H1 (cell line): ENCODE data around the gene PAOX. TPM values are rescaled to one million over a fixed set of nuclear protein-coding genes. Genes with fewer than 3 reads are reported as not detected.

Experiments used
- CTCF ChIA-PET: fragments of 300-600 bp; sonication (Branson Sonifier 250); formaldehyde crosslinking; loops from one replicate; lab custom pipeline; 2021; ENCODE audit not compliant: partially characterized antibody; lab: Charles Lee
- POLR2A ChIA-PET: fragments of 300-600 bp; sonication (Branson Sonifier 250); formaldehyde crosslinking; loops from one replicate; lab custom pipeline; 2021; ENCODE audit warnings: inconsistent platforms; ENCODE audit not compliant: partially characterized antibody; lab: Charles Lee
- DNase-seq, 2 experiments: peaks; one replicate each; pipeline versions ENCODE4 v3.0.0 to v3.0.0-alpha.2; 2010 to 2022; ENCODE audit warnings: low spot score in 2 of 2, low read depth in 1 of 2, mixed read lengths in 1 of 2
- FAIRE-seq: peaks from 2 replicates; lab custom pipeline; 2011; peaks lifted over from hg19 to GRCh38; lab: Jason Lieb, UNC
- H2AFZ ChIP-seq: 2 replicates; pipeline ENCODE4 v1.8.1; 2012; ENCODE audit warnings: low read length, inconsistent platforms
- H2AK5ac ChIP-seq: 2 replicates; pipeline ENCODE4 v1.6.1; 2013; ENCODE audit warnings: low read depth, low read length
- H2BK120ac ChIP-seq: replicated peaks from 2 replicates; pipeline ENCODE3; 2013; ENCODE audit warnings: low read depth, low read length, inconsistent platforms
- H2BK12ac ChIP-seq: 2 replicates; pipeline ENCODE4 v1.6.1; 2013; ENCODE audit warnings: low read depth, low read length
- H2BK15ac ChIP-seq: 2 replicates; pipeline ENCODE4 v1.6.1; 2013; ENCODE audit warnings: low read length
- H2BK20ac ChIP-seq: 2 replicates; pipeline ENCODE4 v1.6.1; 2013; ENCODE audit warnings: low read length
- H2BK5ac ChIP-seq: 2 replicates; pipeline ENCODE4 v1.6.1; 2013; ENCODE audit warnings: low read depth, low read length
- H3K14ac ChIP-seq: 2 replicates; pipeline ENCODE4 v1.6.1; 2013; ENCODE audit warnings: inconsistent platforms; ENCODE audit not compliant: insufficient read length
- H3K18ac ChIP-seq: 2 replicates; pipeline ENCODE4 v1.6.1; 2013; ENCODE audit warnings: low read length; ENCODE audit errors: extremely low read depth
- H3K23ac ChIP-seq: 2 replicates; pipeline ENCODE4 v1.6.1; 2013; ENCODE audit warnings: inconsistent platforms; ENCODE audit not compliant: insufficient read length
- H3K23me2 ChIP-seq: 2 replicates; pipeline ENCODE4 v1.6.1; 2013; ENCODE audit warnings: low read depth, low read length
- H3K27ac ChIP-seq: 2 replicates; pipeline ENCODE4 v1.6.1; 2011; ENCODE audit warnings: low read depth, low read length, inconsistent platforms
- H3K27me3 ChIP-seq, 4 experiments: replicated peaks in 1 of 4; 1 replicate in 1 of 4; 2 replicates in 3 of 4; pipeline versions ENCODE4 v1.6.1 to v1.8.1; 2011 to 2013; ENCODE audit warnings: low read length in 3 of 4, mild to moderate bottlenecking in 3 of 4, inconsistent platforms in 2 of 4, mixed read lengths in 2 of 4, moderate library complexity in 1 of 4; ENCODE audit not compliant: control insufficient read depth in 3 of 4, insufficient read depth in 3 of 4; ENCODE audit errors: extremely low read depth in 1 of 4
- H3K36me3 ChIP-seq, 4 experiments: 2 replicates each; pipeline versions ENCODE4 v1.6.1 to v1.8.1; 2011 to 2013; ENCODE audit warnings: mild to moderate bottlenecking in 4 of 4, low read length in 3 of 4, moderate library complexity in 2 of 4, control low read depth in 1 of 4, inconsistent platforms in 1 of 4; ENCODE audit not compliant: insufficient read depth in 4 of 4, control insufficient read depth in 2 of 4
- H3K4ac ChIP-seq: replicated peaks from 2 replicates; pipeline ENCODE3; 2013; ENCODE audit warnings: low read length, low read depth, mixed read lengths, inconsistent platforms; ENCODE audit not compliant: insufficient read length
- H3K4me1 ChIP-seq, 4 experiments: replicated peaks in 1 of 4; 1 replicate in 1 of 4; 2 replicates in 3 of 4; pipeline versions ENCODE4 v1.6.1 to v1.8.1; 2011 to 2013; ENCODE audit warnings: low read length in 3 of 4, inconsistent platforms in 2 of 4, mixed read lengths in 1 of 4; ENCODE audit not compliant: insufficient read depth in 4 of 4, control insufficient read depth in 3 of 4
- H3K4me2 ChIP-seq, 2 experiments: 2 replicates each; pipeline versions ENCODE4 v1.6.1 to v1.8.1; 2011 to 2013; ENCODE audit warnings: low read depth in 2 of 2, low read length in 2 of 2, control low read depth in 1 of 2, inconsistent platforms in 1 of 2, mild to moderate bottlenecking in 1 of 2; ENCODE audit not compliant: insufficient read depth in 1 of 2
- H3K4me3 ChIP-seq, 4 experiments: fragments of 200-600, 300-600 bp in 1 of 4; sonication (generic), shearing (Covaris generic), sonication (Bioruptor Twin) in 1 of 4; 2 replicates each; pipeline versions ENCODE4 v1.5.1 to v1.8.1; 2011 to 2016; ENCODE audit warnings: low read length in 4 of 4, low read depth in 3 of 4, control low read depth in 2 of 4, inconsistent platforms in 2 of 4, mild to moderate bottlenecking in 2 of 4, mixed read lengths in 1 of 4, moderate library complexity in 1 of 4; ENCODE audit not compliant: insufficient read depth in 2 of 4; ENCODE audit errors: extremely low read depth in 1 of 4
- H3K56ac ChIP-seq: replicated peaks from 2 replicates; pipeline ENCODE3; 2013; ENCODE audit warnings: low read depth, mild to moderate bottlenecking, mixed read lengths, low read length, inconsistent platforms; ENCODE audit not compliant: insufficient read length
- H3K79me1 ChIP-seq: 2 replicates; pipeline ENCODE4 v1.6.1; 2013; ENCODE audit warnings: low read depth, low read length, control low read depth
- H3K79me2 ChIP-seq, 2 experiments: 2 replicates each; pipeline versions ENCODE4 v1.6.1 to v1.8.1; 2012 to 2013; ENCODE audit warnings: low read length in 2 of 2, mild to moderate bottlenecking in 2 of 2, inconsistent platforms in 1 of 2; ENCODE audit not compliant: insufficient read depth in 2 of 2, control insufficient read depth in 1 of 2
- H3K9ac ChIP-seq, 4 experiments: replicated peaks in 1 of 4; 1 replicate in 1 of 4; 2 replicates in 3 of 4; pipeline versions ENCODE4 v1.6.1 to v1.8.1; 2011 to 2013; ENCODE audit warnings: low read depth in 3 of 4, low read length in 3 of 4, control low read depth in 2 of 4, mild to moderate bottlenecking in 2 of 4, moderate library complexity in 2 of 4, inconsistent platforms in 1 of 4; ENCODE audit errors: extremely low read depth in 1 of 4
- H3K9me3 ChIP-seq, 2 experiments: 2 replicates each; pipeline versions ENCODE4 v1.6.1 to v1.8.1; 2012 to 2013; ENCODE audit warnings: mild to moderate bottlenecking in 2 of 2, moderate library complexity in 2 of 2, control low read depth in 1 of 2, inconsistent platforms in 1 of 2, low read depth in 1 of 2, low read length in 1 of 2, mixed read lengths in 1 of 2; ENCODE audit not compliant: insufficient read depth in 2 of 2
- H4K20me1 ChIP-seq, 2 experiments: replicated peaks in 1 of 2; 2 replicates each; pipeline versions ENCODE3 to v1.8.1; 2011 to 2013; ENCODE audit warnings: inconsistent platforms in 2 of 2, low read length in 2 of 2, mild to moderate bottlenecking in 1 of 2; ENCODE audit not compliant: insufficient read depth in 2 of 2, control insufficient read depth in 1 of 2
- H4K5ac ChIP-seq: 2 replicates; pipeline ENCODE4 v1.6.1; 2013; ENCODE audit warnings: low read length, low read depth, mixed read lengths, inconsistent platforms; ENCODE audit not compliant: insufficient read length
- H4K8ac ChIP-seq: 2 replicates; pipeline ENCODE4 v1.8.0; 2013; ENCODE audit warnings: mild to moderate bottlenecking, moderate library complexity, low read length, inconsistent platforms; ENCODE audit not compliant: insufficient read depth; ENCODE audit errors: extremely low read depth
- H4K91ac ChIP-seq: replicated peaks from 2 replicates; pipeline ENCODE3; 2013; ENCODE audit warnings: low read length, mixed read lengths, inconsistent platforms; ENCODE audit not compliant: insufficient read length
- ASH2L ChIP-seq: fragments of 200-600, 300-600 bp; sonication (generic); IDR thresholded peaks from one replicate; pipeline ENCODE4 v1.7.1; 2017; ENCODE audit warnings: low read length
- BCL11A ChIP-seq, 2 experiments: IDR thresholded peaks; one replicate each; pipeline ENCODE4 v1.6.1; 2011; ENCODE audit warnings: low read depth in 2 of 2, low read length in 2 of 2, mild to moderate bottlenecking in 2 of 2
- GABPA ChIP-seq: IDR thresholded peaks from 2 replicates; pipeline ENCODE4 v1.6.1; 2011; ENCODE audit warnings: mild to moderate bottlenecking, low read length, moderate library complexity, borderline replicate concordance; ENCODE audit not compliant: insufficient read depth
- JUND ChIP-seq: IDR thresholded peaks from 2 replicates; pipeline ENCODE4 v1.6.1; 2011; ENCODE audit warnings: mild to moderate bottlenecking, improper control_type of control experiment, low read length
- POU5F1 ChIP-seq: IDR thresholded peaks from 2 replicates; pipeline ENCODE4 v1.6.1; 2011; ENCODE audit warnings: low read depth, mild to moderate bottlenecking, low read length, moderate library complexity
- RBBP5 ChIP-seq: IDR thresholded peaks from 2 replicates; pipeline ENCODE4 v1.7.1; 2012; ENCODE audit warnings: low read depth, mild to moderate bottlenecking, inconsistent platforms, low read length, moderate library complexity, borderline replicate concordance
- SAP30 ChIP-seq: fragments of 300-600 bp; sonication (generic); IDR thresholded peaks from 2 replicates; pipeline ENCODE4 v1.7.1; 2012; ENCODE audit warnings: low read length, moderate library complexity, mild to moderate bottlenecking, inconsistent platforms; ENCODE audit not compliant: insufficient read depth, insufficient replicate concordance
- SUZ12 ChIP-seq: fragments of 200-600 bp; sonication (generic); IDR thresholded peaks from 2 replicates; pipeline ENCODE4 v1.6.1; 2012; ENCODE audit warnings: mild to moderate bottlenecking, inconsistent platforms, low read length, moderate library complexity, mixed read lengths
- TAF1 ChIP-seq: IDR thresholded peaks from 2 replicates; pipeline ENCODE4 v1.6.1; 2011; ENCODE audit warnings: mild to moderate bottlenecking, low read depth, low read length
- TAF7 ChIP-seq: optimal IDR thresholded peaks from 2 replicates; pipeline ENCODE3; 2011; ENCODE audit warnings: low read depth, mild to moderate bottlenecking, inconsistent platforms, low read length, moderate library complexity, borderline replicate concordance
- YY1 ChIP-seq: IDR thresholded peaks from 2 replicates; pipeline ENCODE4 v1.6.1; 2011; ENCODE audit warnings: low read depth, mild to moderate bottlenecking, low read length
- WGBS, 2 experiments: shearing (Covaris generic) in 1 of 2; methylation state at CpG; one replicate each; pipeline versions ENCODE4 v1.1.6 to v1.1.7; 2013 to 2015; ENCODE audit warnings: low lambda C conversion rate in 2 of 2, mixed read lengths in 2 of 2, inconsistent platforms in 1 of 2, low coverage in 1 of 2, missing lambda C conversion rate in 1 of 2; ENCODE audit not compliant: insufficient replicate concordance in 2 of 2, insufficient coverage in 1 of 2, insufficient read length in 1 of 2; ENCODE audit errors: extremely low coverage in 1 of 2, missing lambda C conversion rate in 1 of 2; 5-methylcytosine and 5-hydroxymethylcytosine counted together
- polyA plus RNA-seq, 7 experiments: library from polyadenylated mRNA; depleted of rRNA in 3 of 7; stranded (reverse) in 5 of 7; unstranded in 2 of 7; fragments of >200 nt in 5 of 7; fragments of 200-250 nt in 2 of 7; gene quantifications; 1 replicate in 5 of 7; 2 replicates in 1 of 7; 4 replicates in 1 of 7; pipeline versions ENCODE4 v1.2.1 to v1.2.3, GENCODE V29; 2011 to 2013; ENCODE audit warnings: missing spikeins in 2 of 7, mixed read lengths in 2 of 7
- total RNA-seq: library from RNA; stranded (reverse); fragmentation: NEBNext Ultra II Directional; extraction: Animal tissue kit (Norgen Biotek cat#: 25700); gene quantifications from 2 replicates; pipeline ENCODE4 v1.2.1, GENCODE V29; 2021
- TF ChIP-seq, protein P1 (sequence below): IDR thresholded peaks from 2 replicates; pipeline ENCODE4 v1.6.1; 2011; ENCODE audit warnings: low read depth, mild to moderate bottlenecking, low read length; ENCODE audit not compliant: insufficient read depth

Gene PAOX
- total and polyA plus RNA-seq, 2 of the 8 experiments (the other 6 are each of a cell fraction or from before 2014, with no cell fraction given) = 3.7 to 4.3 TPM

DNA sequence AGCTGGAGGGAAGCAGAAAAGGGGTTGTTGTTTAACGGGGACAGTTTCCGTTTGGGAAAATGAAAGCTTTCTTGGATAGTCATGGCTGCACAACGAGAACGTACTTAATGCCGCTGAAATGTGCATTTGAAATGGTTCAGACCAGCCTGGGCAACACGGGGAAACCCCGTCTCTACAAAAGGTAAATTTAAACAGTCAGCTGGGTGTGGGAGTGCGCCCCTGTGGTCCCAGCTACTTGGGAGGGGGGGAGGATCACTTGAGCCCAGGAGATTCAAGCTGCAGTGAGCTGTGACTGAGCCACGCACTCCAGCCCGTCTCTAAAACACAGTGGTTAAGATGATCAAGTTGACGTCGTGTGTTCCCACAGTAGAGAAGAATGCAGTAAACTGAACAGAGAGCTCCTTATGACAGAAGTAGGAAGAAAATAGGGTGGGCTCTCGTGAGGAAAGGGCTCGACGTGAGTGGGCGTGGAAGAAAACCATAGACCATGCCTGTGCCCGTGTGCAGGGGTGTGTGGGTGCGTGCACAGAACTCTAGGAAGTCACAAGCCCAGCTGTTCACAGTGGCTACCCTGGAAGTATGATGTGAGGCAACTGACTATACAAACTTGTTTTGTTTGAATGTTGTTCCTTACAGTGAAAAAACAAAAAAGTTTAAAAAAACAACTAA is 17.2 kb upstream of the PAOX start:
- Histone ChIP-seq H3K79me1 (no peaks in the 10 kb centered on the region), H4K8ac (no peak overlapping the region), H4K20me1 (peaks cover 4 to 5% of the 10 kb centered on the region in 2 experiments), H3K23ac (no peak overlapping the region), H2AK5ac (no peak overlapping the region), H2BK15ac (no peak overlapping the region), H3K27ac (no peak overlapping the region), H2BK5ac (no peak overlapping the region), H2BK20ac (no peak overlapping the region), H4K91ac (no peak overlapping the region), H3K9me3 (no peaks in the 10 kb centered on the region), H3K4me1 (peaks cover 0 to under 1% (median 0%) of the 10 kb centered on the region in 4 experiments; a peak in 1 of 7 replicates), H3K18ac (no peak overlapping the region), H2BK120ac (no peak overlapping the region), H3K9ac (no peak overlapping the region), H3K14ac (no peak overlapping the region), H3K79me2 (no peaks in the 10 kb centered on the region), H4K5ac (no peak overlapping the region), H3K36me3 (peaks cover 13 to 38% (median 32%) of the 10 kb centered on the region in 4 experiments), H2BK12ac (no peak overlapping the region), H2AFZ (no peak overlapping the region), H3K4ac (no peak overlapping the region), H3K27me3 (peaks cover 0 to 19% (median 7%) of the 10 kb centered on the region in 4 experiments; a peak in 5 of 7 replicates), H3K56ac (no peak overlapping the region), H3K4me2 (no peak overlapping the region), H3K23me2 (peaks cover 5% of the 10 kb centered on the region; the same call in 1 of the 2 replicates), H3K4me3 (no peak overlapping the region)
- CTCF ChIA-PET = interaction anchor here (0.6 to 2.5 kb wide), 10 partner anchors 9 to 469 kb away, joined by 3 to 13 read pairs (median 4); no protein-coding TSS in a partner anchor
- 86% methylated on average over 18 of the region's 18 CpGs; no CpG with 5 or more reads in 1 of the 2 experiments for WGBS, 2 experiments
- POLR2A ChIA-PET = interaction anchor here (1.3 to 3.0 kb wide), 8 partner anchors 8 to 34 kb away, joined by 3 to 12 read pairs (median 8); partner anchors contain the start of genes ECHS1, PAOX and PRAP1
- FAIRE-seq (no peak), DNase-seq (no peak)
- TF ChIP-seq GABPA = no peak
- TF ChIP-seq POU5F1 = no peak
- TF ChIP-seq, protein P1, sequence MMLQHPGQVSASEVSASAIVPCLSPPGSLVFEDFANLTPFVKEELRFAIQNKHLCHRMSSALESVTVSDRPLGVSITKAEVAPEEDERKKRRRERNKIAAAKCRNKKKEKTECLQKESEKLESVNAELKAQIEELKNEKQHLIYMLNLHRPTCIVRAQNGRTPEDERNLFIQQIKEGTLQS = no peak
- TF ChIP-seq JUND = no peak
- TF ChIP-seq TAF1 = no peak
- TF ChIP-seq SUZ12 = no peak
- no peak for TF ChIP-seq SAP30
- TF ChIP-seq YY1 = no peak
- TF ChIP-seq ASH2L = no peak
- no peak for TF ChIP-seq TAF7
- no peak for TF ChIP-seq RBBP5
- no peak for TF ChIP-seq BCL11A (IDR thresholded peaks at IDR 0.05; ENCODE audit: low read depth in 2 of 2, low read length in 2 of 2)
